Peyer's patch (tissue), 4 donors: ENCODE data around the gene NFE2L3. TPM values are rescaled to one million over a fixed set of nuclear protein-coding genes. Genes with fewer than 3 reads are reported as not detected.

Experiments
- DNase-seq, 3 donors: peaks; one replicate each; pipeline ENCODE4 v3.0.0-alpha.2; 2017 to 2019
- H3K27ac ChIP-seq, 4 donors: fragments of 200-600 bp; sonication (generic); one replicate each; pipeline ENCODE4 v1.5.1; 2016 to 2019
- H3K27me3 ChIP-seq, 2 donors: fragments of 200-600 bp; sonication (generic); one replicate each; pipeline ENCODE4 v1.5.1; 2019
- H3K36me3 ChIP-seq, 3 donors: fragments of 200-600 bp; sonication (generic); one replicate each; pipeline ENCODE4 v1.5.1; 2016 to 2019
- H3K4me1 ChIP-seq, 4 donors: fragments of 200-600 bp; sonication (generic); one replicate each; pipeline ENCODE4 v1.5.1; 2016 to 2019
- H3K4me3 ChIP-seq, 4 donors: fragments of 200-600 bp; sonication (generic); 1 replicate in 3 of 4; 2 replicates in 1 of 4; pipeline ENCODE4 v1.5.1; 2016 to 2019; ENCODE audit warnings: mild to moderate bottlenecking in 1 of 4
- H3K9me3 ChIP-seq, 4 donors: fragments of 200-600 bp; sonication (generic); one replicate each; pipeline ENCODE4 v1.5.1; 2016 to 2019; ENCODE audit warnings: mild to moderate bottlenecking in 1 of 4
- CTCF ChIP-seq, 6 experiments: fragments of 450-650 bp in 4 of 6; fragments of 200-600 bp in 2 of 6; sonication (generic) in 1 of 6; IDR thresholded peaks; one replicate each; pipeline ENCODE4 v1.5.1; 2017 to 2019; ENCODE audit warnings: antibody characterized with exemption in 6 of 6, mild to moderate bottlenecking in 3 of 6, moderate library complexity in 1 of 6
- POLR2A ChIP-seq, 2 donors: fragments of 450-650 bp; IDR thresholded peaks; one replicate each; pipeline ENCODE4 v1.5.1; 2017; ENCODE audit warnings: antibody characterized with exemption in 2 of 2, mild to moderate bottlenecking in 2 of 2, moderate library complexity in 2 of 2
- total RNA-seq, 4 donors: library from RNA; depleted of rRNA; stranded (reverse); fragments of >200 nt; gene quantifications; one replicate each; pipeline ENCODE4 v1.1.0, GENCODE V29; 2016

Gene NFE2L3
- total RNA-seq, 4 donors from 2014 or later: 5.3 to 10.5 (median 6.6) TPM

GRCh38 chr7:26188957-26189541, 37.1 kb downstream of the NFE2L3 start:
- H3K4me3 ChIP-seq: no peak overlapping the region
- H3K36me3 ChIP-seq: peaks cover 0 to 62% (median 7%) of the 10 kb centered on the region in 3 donors
- DNase-seq: no peak
- TF ChIP-seq POLR2A (IDR thresholded peaks at IDR 0.05): no peak
- no peak for TF ChIP-seq CTCF (IDR thresholded peaks at IDR 0.05)
- no peak overlapping the region for H3K27ac ChIP-seq
- no peaks in the 10 kb centered on the region for H3K27me3 ChIP-seq
- H3K4me1 ChIP-seq: peaks cover 0 to 21% (median 11%) of the 10 kb centered on the region in 4 donors
- no peaks in the 10 kb centered on the region for H3K9me3 ChIP-seq

- Histone ChIP-seq H3K4me1 (peaks cover 3 to 28% (median 15%) of the 10 kb centered on the region in 4 donors), H3K27ac (no peak overlapping the region), H3K27me3 (no peaks in the 10 kb centered on the region), H3K9me3 (no peaks in the 10 kb centered on the region), H3K4me3 (no peak overlapping the region), H3K36me3 (peaks cover 0 to 69% (median 7%) of the 10 kb centered on the region in 3 donors)
- TF ChIP-seq CTCF (IDR thresholded peaks at IDR 0.05) (no peak), POLR2A (IDR thresholded peaks at IDR 0.05) (no peak)
- no peak for DNase-seq
Measured at GRCh38 chr7:26189697-26190096, 37.7 kb downstream of the NFE2L3 start.

- Histone ChIP-seq H3K36me3 (peaks cover 0 to 76% (median 7%) of the 10 kb centered on the region in 3 donors), H3K4me1 (peaks cover 6 to 35% (median 15%) of the 10 kb centered on the region in 4 donors), H3K9me3 (no peaks in the 10 kb centered on the region), H3K27ac (no peak overlapping the region), H3K4me3 (no peak overlapping the region), H3K27me3 (no peaks in the 10 kb centered on the region)
- TF ChIP-seq CTCF (IDR thresholded peaks at IDR 0.05) (no peak), POLR2A (IDR thresholded peaks at IDR 0.05) (no peak)
- DNase-seq: no peak
Measured at GRCh38 chr7:26190417-26190869, 38.4 kb downstream of the NFE2L3 start.

GRCh38 chr7:26191233-26191973, 39.4 kb downstream of the NFE2L3 start:
- no peak for DNase-seq
- TF ChIP-seq CTCF (IDR thresholded peaks at IDR 0.05) (no peak), POLR2A (IDR thresholded peaks at IDR 0.05) (no peak)
- Histone ChIP-seq H3K27me3 (no peaks in the 10 kb centered on the region), H3K9me3 (no peaks in the 10 kb centered on the region), H3K4me3 (no peak overlapping the region), H3K4me1 (peaks cover 6 to 45% (median 19%) of the 10 kb centered on the region in 4 donors), H3K36me3 (peaks cover 0 to 84% (median 7%) of the 10 kb centered on the region in 3 donors), H3K27ac (no peak overlapping the region)

- Histone ChIP-seq H3K9me3 (no peaks in the 10 kb centered on the region), H3K4me1 (peaks cover 6 to 51% (median 23%) of the 10 kb centered on the region in 4 donors), H3K4me3 (no peak overlapping the region), H3K36me3 (peaks cover 0 to 88% (median 7%) of the 10 kb centered on the region in 3 donors), H3K27ac (no peak overlapping the region), H3K27me3 (no peaks in the 10 kb centered on the region)
- no peak for DNase-seq
- TF ChIP-seq CTCF (IDR thresholded peaks at IDR 0.05) (no peak), POLR2A (IDR thresholded peaks at IDR 0.05) (no peak)
Measured at GRCh38 chr7:26191974-26192479, 40.0 kb downstream of the NFE2L3 start.
